GM18511 (cell line): ENCODE measurements around the gene GIGYF1.
A peak's percentile ranks its signal among the peaks of the same experiment; 100 is the strongest.
"Not testable (repeated sequence)": the region's sequence is repeated elsewhere in the genome, so short reads cannot be mapped to it uniquely, and the experiment has no call there.

Experiments
- ATAC-seq: cut with Tn5 transposase; IDR thresholded peaks from one replicate; pipeline ENCODE4 v1.9.1; 2021; ENCODE audit warnings: mild to moderate bottlenecking, moderate library complexity; ENCODE audit not compliant: unreplicated experiment

The GIGYF1 gene, protein sequence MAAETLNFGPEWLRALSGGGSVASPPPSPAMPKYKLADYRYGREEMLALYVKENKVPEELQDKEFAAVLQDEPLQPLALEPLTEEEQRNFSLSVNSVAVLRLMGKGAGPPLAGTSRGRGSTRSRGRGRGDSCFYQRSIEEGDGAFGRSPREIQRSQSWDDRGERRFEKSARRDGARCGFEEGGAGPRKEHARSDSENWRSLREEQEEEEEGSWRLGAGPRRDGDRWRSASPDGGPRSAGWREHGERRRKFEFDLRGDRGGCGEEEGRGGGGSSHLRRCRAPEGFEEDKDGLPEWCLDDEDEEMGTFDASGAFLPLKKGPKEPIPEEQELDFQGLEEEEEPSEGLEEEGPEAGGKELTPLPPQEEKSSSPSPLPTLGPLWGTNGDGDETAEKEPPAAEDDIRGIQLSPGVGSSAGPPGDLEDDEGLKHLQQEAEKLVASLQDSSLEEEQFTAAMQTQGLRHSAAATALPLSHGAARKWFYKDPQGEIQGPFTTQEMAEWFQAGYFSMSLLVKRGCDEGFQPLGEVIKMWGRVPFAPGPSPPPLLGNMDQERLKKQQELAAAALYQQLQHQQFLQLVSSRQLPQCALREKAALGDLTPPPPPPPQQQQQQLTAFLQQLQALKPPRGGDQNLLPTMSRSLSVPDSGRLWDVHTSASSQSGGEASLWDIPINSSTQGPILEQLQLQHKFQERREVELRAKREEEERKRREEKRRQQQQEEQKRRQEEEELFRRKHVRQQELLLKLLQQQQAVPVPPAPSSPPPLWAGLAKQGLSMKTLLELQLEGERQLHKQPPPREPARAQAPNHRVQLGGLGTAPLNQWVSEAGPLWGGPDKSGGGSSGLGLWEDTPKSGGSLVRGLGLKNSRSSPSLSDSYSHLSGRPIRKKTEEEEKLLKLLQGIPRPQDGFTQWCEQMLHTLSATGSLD (N-terminal part only)

DNA sequence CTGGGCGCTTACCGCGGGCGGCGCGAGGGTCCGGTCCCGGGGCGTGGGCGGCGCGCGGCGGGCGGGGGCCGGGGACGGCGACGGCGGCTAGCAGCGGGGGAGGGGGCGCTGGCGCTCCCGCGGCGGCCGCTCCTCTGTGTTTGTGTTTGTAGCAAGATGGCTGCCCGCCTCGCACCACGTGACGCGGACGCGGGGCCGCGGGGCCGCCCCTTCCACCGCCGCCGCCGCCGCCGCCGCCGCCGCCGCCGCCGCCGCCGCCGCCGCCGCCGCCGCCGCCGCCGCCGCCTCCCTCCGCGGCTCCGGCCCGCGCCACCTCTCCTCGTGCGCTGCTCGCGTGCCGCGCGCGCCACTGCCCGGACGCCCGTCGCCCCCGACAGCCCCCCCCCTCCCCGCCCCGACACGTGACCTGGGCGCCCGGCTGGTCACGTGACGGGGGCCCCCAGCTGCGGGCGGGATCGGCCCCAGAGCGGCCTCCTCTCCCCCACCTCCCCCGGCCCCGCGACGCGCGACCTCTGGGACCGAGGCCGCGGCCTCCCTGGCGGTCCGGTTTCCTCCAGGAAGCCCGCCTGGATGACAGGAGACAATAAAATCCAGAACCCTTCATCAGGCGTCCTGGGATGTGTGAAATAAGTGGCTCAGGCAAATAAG lies at the start of gene GIGYF1:
TSS of gene GIGYF1 (minus strand) at position 153 of the 648 bp plus-strand sequence. CDS start 6,012 bp downstream, outside the sequence.
- peak; percentile 48 for ATAC-seq

DNA sequence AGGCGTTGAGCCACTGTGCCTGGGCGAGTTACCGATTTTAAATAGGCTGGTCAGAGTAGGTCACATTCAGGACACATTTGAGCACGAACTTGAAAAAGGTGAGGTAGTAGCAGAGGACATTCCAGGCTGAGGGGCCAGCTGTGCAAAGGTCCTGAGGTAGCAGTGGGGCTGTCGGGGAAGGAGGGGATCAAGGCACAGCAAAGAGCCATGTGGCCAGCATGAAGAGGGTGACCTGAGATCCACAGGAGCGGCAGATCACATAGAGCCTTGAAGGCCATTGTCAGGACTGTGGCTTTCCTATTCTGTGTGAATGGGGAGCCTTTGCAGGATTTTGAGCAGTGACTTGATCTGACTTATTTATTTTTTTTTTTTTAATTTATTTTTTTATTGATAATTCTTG lies 45.9 kb upstream of the GIGYF1 start:
- no peak for ATAC-seq

DNA sequence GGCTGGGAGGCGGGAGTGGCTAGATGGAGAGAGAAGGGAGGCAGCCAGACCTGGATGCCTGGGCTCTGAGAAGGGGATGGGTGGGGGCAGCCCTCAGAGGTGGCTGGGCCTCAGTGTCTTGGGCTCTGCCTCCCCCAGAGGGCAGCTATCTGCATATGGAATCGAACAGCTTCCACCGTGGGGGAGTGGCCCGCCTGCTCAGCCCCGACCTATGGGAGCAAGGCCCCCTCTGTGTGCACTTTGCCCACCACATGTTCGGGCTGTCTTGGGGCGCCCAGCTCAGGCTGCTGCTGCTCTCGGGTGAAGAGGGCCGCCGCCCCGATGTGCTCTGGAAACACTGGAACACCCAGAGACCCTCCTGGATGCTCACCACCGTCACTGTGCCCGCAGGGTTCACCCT lies 42.6 kb upstream of the GIGYF1 start:
- no peak for ATAC-seq

DNA sequence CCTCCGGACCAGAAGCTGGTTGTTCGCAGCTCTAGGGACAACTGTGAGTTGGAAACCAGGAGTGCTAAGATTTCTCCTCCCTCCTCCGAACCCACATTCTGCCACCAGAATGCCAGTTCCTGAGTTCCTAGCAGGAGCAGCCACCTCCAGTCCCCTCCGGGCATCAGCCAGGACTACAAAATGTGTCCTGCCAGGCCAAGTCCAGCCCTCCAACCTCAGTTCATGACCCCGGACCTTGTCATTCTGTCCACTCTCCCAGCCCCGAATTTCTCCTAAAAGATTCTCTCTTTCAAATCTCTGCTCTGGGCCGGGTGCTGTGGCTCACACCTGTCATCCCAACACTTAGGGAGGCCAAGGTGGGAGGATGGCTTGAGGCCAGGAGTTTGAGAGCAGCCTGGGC lies 41.7 kb upstream of the GIGYF1 start:
- no peak for ATAC-seq

DNA sequence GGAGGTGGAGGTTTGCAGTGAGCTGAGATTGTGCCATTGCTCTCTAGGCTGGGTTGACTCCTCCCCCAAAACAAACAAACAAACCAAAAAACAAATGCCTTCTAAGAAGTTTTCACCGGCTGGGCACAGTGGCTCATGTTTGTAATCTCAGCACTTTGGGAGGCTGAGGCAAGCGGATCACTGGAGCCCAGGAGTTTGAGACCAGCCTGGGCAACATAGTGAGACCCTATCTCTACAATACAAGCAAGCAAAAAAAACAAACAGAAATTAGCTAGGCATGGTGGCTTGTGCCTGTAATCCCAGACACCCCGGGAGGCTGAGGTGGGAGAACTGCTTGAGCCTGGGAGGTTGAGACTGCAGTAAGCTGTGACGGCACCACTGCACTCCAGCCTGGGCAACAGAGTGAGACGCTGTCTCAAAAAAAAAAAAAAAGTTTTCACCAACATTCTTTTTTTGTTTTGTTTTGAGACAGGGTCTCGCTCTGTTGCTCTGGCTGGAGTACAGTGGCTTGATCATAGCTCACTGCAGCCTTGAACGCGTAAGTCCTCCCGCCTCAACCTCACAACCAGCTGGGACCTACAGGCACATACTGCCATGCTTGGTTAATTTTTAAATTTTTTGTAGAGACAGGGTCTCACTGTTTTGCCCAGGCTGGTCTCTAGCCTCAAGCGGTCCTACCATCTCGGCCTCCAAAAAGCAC lies 38.0 kb upstream of the GIGYF1 start:
- no peak for ATAC-seq

DNA sequence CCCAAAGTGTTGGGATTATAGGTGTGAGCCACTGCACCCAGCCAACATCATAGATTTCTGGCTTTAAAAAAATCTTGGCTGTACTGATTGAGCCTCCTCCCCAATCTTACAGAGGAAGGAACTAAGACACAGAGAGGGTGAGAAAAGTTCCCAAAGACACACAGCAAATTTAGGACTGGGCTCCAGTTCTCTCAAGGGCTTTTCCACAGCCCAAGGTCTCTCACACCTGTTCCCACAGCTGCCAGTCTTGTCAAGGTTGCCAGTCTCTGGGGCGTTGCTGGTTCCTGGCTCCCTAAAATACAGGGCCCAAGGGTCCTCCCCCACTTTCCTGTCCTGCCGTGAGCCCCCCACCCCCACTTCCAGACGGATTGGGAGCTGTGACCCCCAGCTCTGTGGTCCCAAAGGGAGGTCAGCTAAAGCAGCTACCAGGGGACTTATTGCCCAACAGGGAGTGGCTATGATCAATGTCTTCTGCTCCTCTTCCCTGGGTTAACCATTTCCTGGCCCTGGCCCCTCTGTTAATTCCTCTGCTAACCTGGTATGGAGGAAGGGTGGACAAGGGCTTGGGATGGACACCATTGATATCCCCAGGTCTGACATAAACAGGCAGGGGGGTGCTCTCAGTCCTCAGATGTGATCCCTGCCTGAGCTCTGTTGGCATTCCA lies 36.2 kb upstream of the GIGYF1 start:
- ATAC-seq = no peak

DNA sequence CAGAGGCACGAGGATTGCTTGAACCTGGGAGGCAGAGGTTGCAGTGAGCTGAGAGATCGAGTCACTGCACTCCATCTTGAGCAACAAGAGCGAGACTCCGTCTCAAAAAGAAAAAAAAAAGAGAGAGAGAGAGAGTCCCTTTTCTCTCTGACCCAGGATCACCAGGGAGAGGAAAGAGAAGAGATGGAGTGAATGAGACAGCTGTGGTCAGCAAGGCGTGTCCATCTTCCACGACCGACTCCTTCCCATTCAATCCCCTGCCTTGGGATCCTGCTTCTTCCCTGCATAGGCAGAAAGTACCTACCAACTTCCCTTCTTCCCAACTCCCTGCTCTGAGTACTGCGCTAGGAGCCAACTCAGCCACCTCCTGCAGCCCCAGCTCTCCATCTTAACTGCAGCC lies 34.1 kb upstream of the GIGYF1 start:
- ATAC-seq = no peak

DNA sequence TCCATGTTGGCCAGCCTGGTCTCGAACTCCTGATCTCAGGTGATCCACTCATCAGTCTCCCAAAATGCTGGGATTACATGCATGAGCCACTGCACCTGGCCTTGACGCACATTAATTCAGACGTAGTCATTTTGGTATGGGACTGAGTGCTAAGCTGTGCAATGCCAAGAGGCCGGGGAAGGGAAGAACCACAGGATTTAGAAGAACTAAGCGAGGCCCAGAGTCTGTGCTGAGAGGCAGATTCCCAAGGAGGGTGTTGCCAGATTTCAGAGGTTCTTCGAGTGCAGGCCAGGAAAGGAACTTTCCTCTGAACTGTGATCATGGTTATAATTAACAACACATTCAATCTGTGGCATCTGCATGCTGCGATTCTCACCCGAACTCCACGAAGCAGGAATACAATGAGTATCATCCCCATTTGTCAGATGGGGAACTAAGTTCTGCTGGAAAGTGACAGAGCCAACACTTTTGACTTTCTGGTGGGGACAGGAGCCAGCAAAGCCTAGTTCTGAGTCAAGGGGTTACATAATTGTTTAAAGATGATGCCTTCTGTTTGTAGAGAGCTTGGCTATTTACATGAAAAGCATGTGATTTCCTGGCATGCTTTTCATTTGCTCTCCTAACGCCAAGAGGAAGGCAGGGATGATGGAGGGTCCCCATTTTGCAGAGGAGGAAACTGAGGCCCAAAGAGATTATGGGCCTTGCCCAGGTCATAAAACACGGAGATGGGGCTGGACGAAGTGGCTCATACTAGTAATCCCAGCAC lies 33.1 kb upstream of the GIGYF1 start:
- ATAC-seq = no peak

DNA sequence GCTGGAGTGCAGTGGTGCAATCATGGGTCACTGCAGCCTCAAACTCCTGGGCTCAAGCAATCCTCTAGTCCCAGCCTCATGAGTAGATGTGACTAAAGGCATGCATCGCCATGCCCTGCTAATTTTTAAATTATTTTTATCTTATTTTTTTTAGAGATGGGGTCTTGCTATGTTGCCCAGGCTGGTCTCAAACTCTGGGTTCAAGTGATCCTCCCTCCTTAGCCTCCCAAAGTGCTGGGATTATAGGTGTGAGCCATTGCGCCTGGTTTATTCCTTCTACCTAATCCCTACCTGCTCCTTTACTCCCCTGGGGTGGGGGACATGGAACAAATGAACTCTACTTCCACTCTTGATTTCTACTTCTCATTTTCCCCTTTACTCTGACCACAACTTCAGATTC lies 30.3 kb upstream of the GIGYF1 start:
- ATAC-seq = not testable (repeated sequence)

DNA sequence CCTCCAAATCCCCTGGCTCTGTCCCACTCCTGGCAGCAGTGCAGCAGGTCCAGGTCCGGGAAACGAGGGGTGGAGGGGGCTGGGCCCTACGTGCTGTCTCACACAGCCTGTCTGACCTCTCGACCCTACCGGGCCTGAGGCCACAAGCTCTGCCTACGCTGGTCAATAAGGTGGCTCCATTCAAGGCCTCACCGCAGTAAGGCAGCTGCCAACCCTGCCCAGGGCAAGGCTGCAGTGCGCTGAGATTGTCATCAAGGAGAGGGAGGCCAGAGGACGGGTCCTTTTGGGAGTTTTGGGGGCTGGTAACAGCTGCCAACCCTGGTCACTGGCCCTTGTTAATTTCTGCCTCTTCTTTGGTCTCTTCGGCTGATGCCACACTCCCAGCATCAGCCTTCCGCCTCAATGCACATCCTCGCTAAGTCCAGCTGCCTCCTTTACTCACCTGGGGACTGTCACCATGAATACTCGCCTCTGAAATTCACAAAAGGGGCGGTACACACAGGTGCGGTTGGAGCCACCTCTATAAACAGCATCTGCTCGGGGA lies 29.8 kb upstream of the GIGYF1 start:
- no peak for ATAC-seq

DNA sequence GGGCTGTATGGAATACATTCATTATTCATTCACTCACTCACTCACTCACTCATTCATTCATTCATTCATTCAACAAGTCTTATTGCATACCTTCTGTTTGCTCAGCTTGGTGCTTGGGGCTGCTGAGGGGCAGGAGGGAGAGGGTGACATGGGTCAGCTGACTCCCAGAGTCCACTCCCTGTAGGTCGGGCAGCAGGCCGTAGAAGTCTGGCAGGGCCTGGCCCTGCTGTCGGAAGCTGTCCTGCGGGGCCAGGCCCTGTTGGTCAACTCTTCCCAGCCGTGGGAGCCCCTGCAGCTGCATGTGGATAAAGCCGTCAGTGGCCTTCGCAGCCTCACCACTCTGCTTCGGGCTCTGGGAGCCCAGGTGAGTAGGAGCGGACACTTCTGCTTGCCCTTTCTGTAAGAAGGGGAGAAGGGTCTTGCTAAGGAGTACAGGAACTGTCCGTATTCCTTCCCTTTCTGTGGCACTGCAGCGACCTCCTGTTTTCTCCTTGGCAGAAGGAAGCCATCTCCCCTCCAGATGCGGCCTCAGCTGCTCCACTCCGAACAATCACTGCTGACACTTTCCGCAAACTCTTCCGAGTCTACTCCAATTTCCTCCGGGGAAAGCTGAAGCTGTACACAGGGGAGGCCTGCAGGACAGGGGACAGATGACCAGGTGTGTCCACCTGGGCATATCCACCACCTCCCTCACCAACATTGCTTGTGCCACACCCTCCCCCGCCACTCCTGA lies 28.6 kb upstream of the GIGYF1 start:
- ATAC-seq = no peak

DNA sequence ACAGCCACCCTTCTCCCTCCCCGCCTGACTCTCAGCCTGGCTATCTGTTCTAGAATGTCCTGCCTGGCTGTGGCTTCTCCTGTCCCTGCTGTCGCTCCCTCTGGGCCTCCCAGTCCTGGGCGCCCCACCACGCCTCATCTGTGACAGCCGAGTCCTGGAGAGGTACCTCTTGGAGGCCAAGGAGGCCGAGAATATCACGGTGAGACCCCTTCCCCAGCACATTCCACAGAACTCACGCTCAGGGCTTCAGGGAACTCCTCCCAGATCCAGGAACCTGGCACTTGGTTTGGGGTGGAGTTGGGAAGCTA lies 27.4 kb upstream of the GIGYF1 start:
- ATAC-seq = no peak

DNA sequence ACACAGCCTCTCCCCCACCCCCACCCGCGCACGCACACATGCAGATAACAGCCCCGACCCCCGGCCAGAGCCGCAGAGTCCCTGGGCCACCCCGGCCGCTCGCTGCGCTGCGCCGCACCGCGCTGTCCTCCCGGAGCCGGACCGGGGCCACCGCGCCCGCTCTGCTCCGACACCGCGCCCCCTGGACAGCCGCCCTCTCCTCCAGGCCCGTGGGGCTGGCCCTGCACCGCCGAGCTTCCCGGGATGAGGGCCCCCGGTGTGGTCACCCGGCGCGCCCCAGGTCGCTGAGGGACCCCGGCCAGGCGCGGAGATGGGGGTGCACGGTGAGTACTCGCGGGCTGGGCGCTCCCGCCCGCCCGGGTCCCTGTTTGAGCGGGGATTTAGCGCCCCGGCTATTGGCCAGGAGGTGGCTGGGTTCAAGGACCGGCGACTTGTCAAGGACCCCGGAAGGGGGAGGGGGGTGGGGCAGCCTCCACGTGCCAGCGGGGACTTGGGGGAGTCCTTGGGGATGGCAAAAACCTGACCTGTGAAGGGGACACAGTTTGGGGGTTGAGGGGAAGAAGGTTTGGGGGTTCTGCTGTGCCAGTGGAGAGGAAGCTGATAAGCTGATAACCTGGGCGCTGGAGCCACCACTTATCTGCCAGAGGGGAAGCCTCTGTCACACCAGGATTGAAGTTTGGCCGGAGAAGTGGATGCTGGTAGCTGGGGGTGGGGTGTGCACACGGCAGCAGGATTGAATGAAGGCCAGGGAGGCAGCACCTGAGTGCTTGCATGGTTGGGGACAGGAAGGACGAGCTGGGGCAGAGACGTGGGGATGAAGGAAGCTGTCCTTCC lies 26.8 kb upstream of the GIGYF1 start:
- ATAC-seq = no peak

DNA sequence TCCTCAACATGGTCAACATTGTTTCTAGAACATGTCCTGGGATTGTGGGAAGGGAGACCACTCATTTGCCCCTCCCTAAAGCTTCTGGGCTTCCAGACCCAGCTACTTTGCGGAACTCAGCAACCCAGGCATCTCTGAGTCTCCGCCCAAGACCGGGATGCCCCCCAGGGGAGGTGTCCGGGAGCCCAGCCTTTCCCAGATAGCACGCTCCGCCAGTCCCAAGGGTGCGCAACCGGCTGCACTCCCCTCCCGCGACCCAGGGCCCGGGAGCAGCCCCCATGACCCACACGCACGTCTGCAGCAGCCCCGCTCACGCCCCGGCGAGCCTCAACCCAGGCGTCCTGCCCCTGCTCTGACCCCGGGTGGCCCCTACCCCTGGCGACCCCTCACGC lies 26.2 kb upstream of the GIGYF1 start, which contains the start of gene EPO:
TSS of gene EPO (plus strand) at position 190 of the 392 bp plus-strand sequence. CDS start 513 bp downstream, outside the sequence.
- ATAC-seq = no peak

DNA sequence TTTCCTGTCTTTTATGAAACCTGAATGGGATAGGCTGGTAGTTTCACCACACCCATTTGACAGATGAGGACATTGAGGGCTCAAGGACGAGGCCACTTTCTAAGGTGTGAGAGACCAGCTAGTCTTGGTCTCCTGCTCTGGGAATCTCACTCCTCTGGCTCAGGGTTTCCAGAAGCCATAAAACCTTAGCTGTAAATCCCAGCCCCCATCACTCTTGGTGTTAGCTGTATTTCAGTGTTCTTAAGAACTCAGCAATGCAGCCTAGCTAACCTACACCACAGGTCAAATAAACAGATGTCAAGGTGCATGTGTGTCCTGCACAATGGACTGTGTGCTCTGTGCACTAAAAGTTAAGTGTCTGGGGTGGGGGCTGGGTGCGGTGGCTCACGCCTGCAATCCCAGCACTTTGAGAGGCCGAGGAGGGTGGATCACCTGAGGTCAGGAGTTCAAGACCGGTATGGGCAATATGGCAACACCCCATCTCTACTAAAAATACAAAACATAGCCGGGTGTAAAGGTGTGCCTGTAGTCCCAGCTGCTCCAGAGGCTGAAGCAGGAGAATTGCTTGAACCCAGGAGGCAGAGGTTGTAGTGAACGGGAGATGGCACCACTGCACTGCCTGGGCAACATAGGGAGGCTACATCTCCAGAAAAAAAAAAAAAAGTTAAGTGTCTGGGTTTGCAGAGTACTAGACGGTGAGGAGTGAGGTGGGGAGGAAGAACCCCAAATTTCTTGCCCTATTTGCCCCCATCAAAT lies 25.7 kb upstream of the GIGYF1 start:
- ATAC-seq = no peak

DNA sequence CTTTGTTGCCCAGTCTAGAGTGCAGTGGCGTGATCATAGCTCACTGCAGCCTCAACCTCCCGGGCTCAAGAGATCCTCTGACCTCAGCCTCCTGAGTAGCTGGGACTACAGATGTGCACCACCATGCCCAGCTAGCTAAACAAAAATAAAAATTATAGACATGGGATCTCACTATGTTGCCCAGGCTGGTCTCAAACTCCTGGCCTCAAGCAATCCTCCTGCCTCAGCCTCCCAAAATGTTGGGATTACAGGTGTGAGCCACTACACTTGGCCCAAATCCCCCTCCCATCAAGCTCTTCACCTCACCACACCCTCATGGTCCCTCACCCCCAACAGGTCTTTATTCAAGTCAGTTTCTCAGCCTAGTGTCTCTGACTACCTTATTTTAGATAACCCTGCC lies 23.0 kb upstream of the GIGYF1 start:
- not testable (repeated sequence) for ATAC-seq

DNA sequence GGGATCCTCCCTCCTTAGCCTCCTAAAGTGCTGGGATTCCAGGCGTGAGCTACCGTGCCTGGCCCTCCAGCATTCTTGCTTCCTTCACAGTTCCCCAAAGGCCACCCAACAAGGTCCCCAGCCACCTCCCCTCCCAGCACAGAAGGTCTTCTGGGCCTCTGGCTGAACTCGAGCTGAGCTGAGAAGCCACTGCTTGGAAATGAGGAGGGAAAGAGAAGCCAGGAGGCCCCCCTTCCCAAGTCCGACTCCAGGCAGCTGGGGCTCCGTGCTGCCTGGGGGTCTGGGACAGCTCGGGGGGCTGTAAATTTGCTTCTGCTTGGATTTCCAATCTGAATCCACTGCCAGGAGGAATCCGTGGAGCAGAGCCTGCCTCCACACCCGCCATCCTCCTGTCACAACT lies 20.7 kb upstream of the GIGYF1 start:
- no peak for ATAC-seq
